A673 (cell line): ENCODE data around the gene TEPSIN. TPM values are rescaled to one million over a fixed set of nuclear protein-coding genes. Genes with fewer than 3 reads are reported as not detected.

ENCODE experiments used
- BruUV-seq: library from RNA; stranded (reverse); fragments of 400-500 nt; replicated peaks from 2 replicates; lab custom pipeline; 2021; lab: Mats Ljungman, UMichigan
- CTCF ChIA-PET: fragments of 300-600 bp; sonication (Branson Sonifier 250); formaldehyde crosslinking; loops from one replicate; lab custom pipeline; 2022; ENCODE audit warnings: antibody characterized with exemption; lab: Charles Lee
- POLR2A ChIA-PET: fragments of 300-600 bp; sonication (Branson Sonifier 250); formaldehyde crosslinking; loops from one replicate; lab custom pipeline; 2022; ENCODE audit warnings: antibody characterized with exemption; ENCODE audit not compliant: low non-redundant PET; lab: Charles Lee
- DNase-seq: peaks from one replicate; pipeline ENCODE4 v3.0.0-alpha.2; 2015; ENCODE audit warnings: low spot score
- H3K27ac ChIP-seq: fragments of 200-600 bp; sonication (generic); 2 replicates; pipeline ENCODE4 v1.5.1; 2016; ENCODE audit warnings: mixed run types, low read depth, mild to moderate bottlenecking, mixed read lengths, antibody characterized with exemption, low read length; ENCODE audit not compliant: poor library complexity, severe bottlenecking
- H3K27me3 ChIP-seq: fragments of 200-600 bp; sonication (generic); replicated peaks from 2 replicates; pipeline ENCODE4 v1.6.1; 2017; ENCODE audit warnings: mixed run types, low read depth, mild to moderate bottlenecking, mixed read lengths, antibody characterized with exemption, low read length; ENCODE audit not compliant: insufficient read depth, poor library complexity
- H3K36me3 ChIP-seq: fragments of 200-600 bp; sonication (generic); 2 replicates; pipeline ENCODE4 v1.6.1; 2016; ENCODE audit warnings: mixed run types, mild to moderate bottlenecking, mixed read lengths, antibody characterized with exemption, low read length; ENCODE audit not compliant: insufficient read depth, poor library complexity, severe bottlenecking
- H3K4me1 ChIP-seq: fragments of 200-600 bp; sonication (generic); 2 replicates; pipeline ENCODE4 v1.6.1; 2017; ENCODE audit warnings: mixed run types, mild to moderate bottlenecking, mixed read lengths, antibody characterized with exemption, low read length; ENCODE audit not compliant: insufficient read depth, poor library complexity, severe bottlenecking
- H3K4me3 ChIP-seq: fragments of 200-600 bp; sonication (generic); 2 replicates; pipeline ENCODE4 v1.5.1; 2016; ENCODE audit warnings: low read depth, mixed run types, mild to moderate bottlenecking, mixed read lengths, low read length; ENCODE audit not compliant: poor library complexity, severe bottlenecking
- H3K9me3 ChIP-seq: fragments of 200-600 bp; sonication (generic); 2 replicates; pipeline ENCODE4 v1.6.1; 2016; ENCODE audit warnings: mixed run types, low read depth, mild to moderate bottlenecking, mixed read lengths, antibody characterized with exemption, low read length; ENCODE audit not compliant: poor library complexity, severe bottlenecking
- CTCF ChIP-seq: fragments of 300-800, 200-600 bp; sonication (generic); conservative IDR thresholded peaks from 2 replicates; pipeline ENCODE4 v1.5.1; 2017; ENCODE audit warnings: low read depth, mild to moderate bottlenecking, antibody characterized with exemption, low read length, moderate library complexity, mixed read lengths
- EZH2 ChIP-seq: fragments of 200-600 bp; sonication (generic); IDR thresholded peaks from 2 replicates; pipeline ENCODE4 v1.6.1; 2017; ENCODE audit warnings: borderline replicate concordance, low read depth, mild to moderate bottlenecking, mixed read lengths, antibody characterized with exemption, low read length; ENCODE audit not compliant: poor library complexity, severe bottlenecking
- intact Hi-C: fragments of 100-400 bp; cut with micrococcal nuclease; formaldehyde crosslinking; loops from one replicate; pipeline ENCODE4 v1.10.0; 2022; ENCODE audit not compliant: unreplicated experiment
- total RNA-seq: library from RNA; stranded (reverse); gene quantifications from 2 replicates; pipeline ENCODE4 v1.2.3, GENCODE V29; 2021

TEPSIN gene
- total RNA-seq, 1 experiment from 2014 or later: 36.1 TPM

GRCh38 chr17:81239714-81240555 lies 1.1 kb upstream of the TEPSIN start:
- no TSS peak for BruUV-seq
- DNase-seq: peak; percentile 45
- CTCF ChIA-PET: interaction anchor here (0.5 to 1.3 kb wide), 2 partner anchors 17 to 1020 kb away, joined by 3 to 4 read pairs; partner anchors contain the start of genes CEP131, SGSH and SLC26A11

GRCh38 chr17:81238490-81238814 lies 403 bp downstream of the TEPSIN start:
- Histone ChIP-seq H3K9me3 (no peaks in the 10 kb centered on the region), H3K4me1 (peaks cover 7% of the 10 kb centered on the region), H3K36me3 (peaks cover 10% of the 10 kb centered on the region), H3K27ac (peak overlapping the region; percentile 85), H3K27me3 (no peaks in the 10 kb centered on the region), H3K4me3 (peak overlapping the region; percentile 84)
- POLR2A ChIA-PET: interaction anchor here (0.6 kb wide), 1 partner anchor 181 kb away, joined by 5 read pairs; no protein-coding TSS in a partner anchor
- intact Hi-C loops: no loop called here
- BruUV-seq: no TSS peak
- CTCF ChIA-PET: no interaction called here
- DNase-seq: no peak
- no peak for TF ChIP-seq EZH2
- TF ChIP-seq CTCF: no peak

More at GRCh38 chr17:81239714-81240555, 1.1 kb upstream of the TEPSIN start:
- intact Hi-C loops: loop anchor here (5.0 kb wide), 1 partner anchor 253 kb away; no protein-coding TSS in a partner anchor
- Histone ChIP-seq H3K27me3 (no peaks in the 10 kb centered on the region), H3K4me3 (peak overlapping the region; percentile 84), H3K27ac (peak overlapping the region; percentile 85), H3K4me1 (peaks cover 7% of the 10 kb centered on the region), H3K9me3 (no peaks in the 10 kb centered on the region), H3K36me3 (peaks cover 10% of the 10 kb centered on the region)
- TF ChIP-seq CTCF (no peak), EZH2 (no peak)
- POLR2A ChIA-PET: interaction anchor here (0.6 to 0.7 kb wide), 2 partner anchors 10 to 246 kb away, joined by 3 read pairs; no protein-coding TSS in a partner anchor

GRCh38 chr17:81237591-81238489 lies 1.0 kb downstream of the TEPSIN start:
- Histone ChIP-seq H3K9me3 (no peaks in the 10 kb centered on the region), H3K36me3 (peaks cover 10% of the 10 kb centered on the region), H3K4me3 (peak overlapping the region; percentile 84), H3K27me3 (no peaks in the 10 kb centered on the region), H3K27ac (peak overlapping the region; percentile 85), H3K4me1 (peaks cover 7% of the 10 kb centered on the region)
- TF ChIP-seq EZH2: no peak
- TF ChIP-seq CTCF: no peak
- ChIA-PET CTCF (no interaction called here), POLR2A (no interaction called here)
- DNase-seq: no peak
- intact Hi-C loops: no loop called here
- BruUV-seq: TSS peak; percentile 64
